Lung microvascular endothelial cell (primary cell): ENCODE measurements around the gene HEXA. TPM values are rescaled to one million over a fixed set of nuclear protein-coding genes. Genes with fewer than 3 reads are reported as not detected.
"Not testable (repeated sequence)": the region's sequence is repeated elsewhere in the genome, so short reads cannot be mapped to it uniquely, and the experiment has no call there.

Source experiments
- DNase-seq, 2 donors: peaks; one replicate each; pipeline versions ENCODE4 v3.0.0 to v3.0.0-alpha.2; 2010; ENCODE audit warnings: low read depth in 2 of 2
- total RNA-seq: library from RNA; depleted of rRNA; stranded (reverse); fragments of >200 nt; gene quantifications from 2 replicates; pipeline ENCODE4 v1.2.1, GENCODE V29; 2014

Gene HEXA
- 58.0 and 62.3 TPM in 2 replicates for total RNA-seq

GRCh38 chr15:72375846-72376581 is at the start of gene HEXA:
Gene HEXA, minus strand, starts transcription at chr15:72376014. Its CDS starts 42 bp downstream, at chr15:72375972.
- peak; percentile 95 to 97 for DNase-seq

- no peak for DNase-seq
These were observed 47.4 kb upstream of the HEXA start for GRCh38 chr15:72423256-72423655.

GRCh38 chr15:72421484-72421883 is 45.7 kb upstream of the HEXA start:
- no peak for DNase-seq

- DNase-seq: no peak
These were observed 44.8 kb upstream of the HEXA start for GRCh38 chr15:72420576-72420975.

GRCh38 chr15:72419768-72420167 is 44.0 kb upstream of the HEXA start:
- not testable (repeated sequence) for DNase-seq

- DNase-seq: no peak
These were observed 39.5 kb upstream of the HEXA start for GRCh38 chr15:72415304-72415703.

- not testable (repeated sequence) for DNase-seq
These were observed 37.5 kb upstream of the HEXA start for GRCh38 chr15:72413337-72413736.

- DNase-seq: no peak
These were observed 35.7 kb upstream of the HEXA start for GRCh38 chr15:72411544-72411943.

GRCh38 chr15:72411111-72411510 is 35.3 kb upstream of the HEXA start:
- DNase-seq: no peak

- no peak for DNase-seq
These were observed 31.1 kb upstream of the HEXA start for GRCh38 chr15:72406936-72407335.

GRCh38 chr15:72404841-72405240 is 29.0 kb upstream of the HEXA start:
- DNase-seq: peak in 1 of 2 donors; percentile 54

- DNase-seq: peak in 1 of 2 donors; percentile 37
These were observed 28.5 kb upstream of the HEXA start for GRCh38 chr15:72404356-72404755.

- DNase-seq: no peak
These were observed 26.9 kb upstream of the HEXA start for GRCh38 chr15:72402726-72403125.

GRCh38 chr15:72398648-72399047 is 22.8 kb upstream of the HEXA start:
- no peak for DNase-seq

- DNase-seq: no peak
These were observed 22.2 kb upstream of the HEXA start, which contains the start of gene TMEM202 for GRCh38 chr15:72397796-72398588. Gene TMEM202, plus strand, starts transcription at chr15:72398305. Its CDS starts 22 bp downstream, at chr15:72398327.

GRCh38 chr15:72396331-72396730 is 20.5 kb upstream of the HEXA start:
- DNase-seq: not testable (repeated sequence)

GRCh38 chr15:72389231-72389630 is 13.4 kb upstream of the HEXA start:
- no peak for DNase-seq

- no peak for DNase-seq
These were observed 11.9 kb upstream of the HEXA start for GRCh38 chr15:72387741-72388140.

- DNase-seq: no peak
These were observed 6.3 kb upstream of the HEXA start for GRCh38 chr15:72382146-72382545.

- no peak for DNase-seq
These were observed 4.9 kb upstream of the HEXA start for GRCh38 chr15:72380743-72381142.

GRCh38 chr15:72379856-72380430 is 4.1 kb upstream of the HEXA start:
- peak; percentile 77 to 86 for DNase-seq

- DNase-seq: not testable (repeated sequence)
These were observed 3.3 kb upstream of the HEXA start for GRCh38 chr15:72379106-72379505.
